VCaP (cell line): ENCODE data around the gene RERE.

Experiments
- H3K27ac ChIP-seq: fragments of 450-650 bp; 2 replicates; pipeline ENCODE4 v1.5.1; 2017
- TF ChIP-seq, protein P1 (sequence below): fragments of 450-650 bp; conservative IDR thresholded peaks from 2 replicates; pipeline ENCODE4 v1.5.1; 2017; ENCODE audit warnings: mild to moderate bottlenecking, moderate library complexity

Gene RERE

DNA sequence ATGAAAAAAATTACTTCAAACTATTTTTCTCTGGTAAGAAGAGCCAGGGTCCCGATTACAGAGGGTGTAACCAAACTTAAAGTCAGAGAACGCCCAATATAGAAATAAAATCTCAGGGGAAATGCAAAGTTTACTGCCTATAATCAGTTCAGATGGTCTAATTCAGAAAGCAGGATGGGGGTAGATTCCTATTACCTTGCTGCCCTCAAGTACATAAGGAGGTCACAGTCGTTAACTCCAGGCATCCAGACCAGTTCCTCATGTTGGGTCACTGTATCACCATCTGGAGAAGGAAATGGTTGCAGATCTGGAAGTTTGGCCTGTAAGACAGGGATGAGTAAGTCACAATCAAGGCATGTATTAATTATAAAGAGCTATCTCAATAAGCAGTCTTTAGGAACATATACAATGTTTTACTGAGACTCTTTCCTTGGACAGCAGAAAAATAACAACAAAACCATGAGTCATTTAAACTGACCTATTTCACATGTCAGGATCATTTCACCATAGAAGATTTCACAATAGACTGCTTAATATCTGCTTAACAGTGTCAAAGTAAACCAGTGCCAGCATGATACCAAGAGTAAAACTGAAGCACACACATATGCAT is 320.1 kb downstream of the RERE start:
- TF ChIP-seq, protein P1, sequence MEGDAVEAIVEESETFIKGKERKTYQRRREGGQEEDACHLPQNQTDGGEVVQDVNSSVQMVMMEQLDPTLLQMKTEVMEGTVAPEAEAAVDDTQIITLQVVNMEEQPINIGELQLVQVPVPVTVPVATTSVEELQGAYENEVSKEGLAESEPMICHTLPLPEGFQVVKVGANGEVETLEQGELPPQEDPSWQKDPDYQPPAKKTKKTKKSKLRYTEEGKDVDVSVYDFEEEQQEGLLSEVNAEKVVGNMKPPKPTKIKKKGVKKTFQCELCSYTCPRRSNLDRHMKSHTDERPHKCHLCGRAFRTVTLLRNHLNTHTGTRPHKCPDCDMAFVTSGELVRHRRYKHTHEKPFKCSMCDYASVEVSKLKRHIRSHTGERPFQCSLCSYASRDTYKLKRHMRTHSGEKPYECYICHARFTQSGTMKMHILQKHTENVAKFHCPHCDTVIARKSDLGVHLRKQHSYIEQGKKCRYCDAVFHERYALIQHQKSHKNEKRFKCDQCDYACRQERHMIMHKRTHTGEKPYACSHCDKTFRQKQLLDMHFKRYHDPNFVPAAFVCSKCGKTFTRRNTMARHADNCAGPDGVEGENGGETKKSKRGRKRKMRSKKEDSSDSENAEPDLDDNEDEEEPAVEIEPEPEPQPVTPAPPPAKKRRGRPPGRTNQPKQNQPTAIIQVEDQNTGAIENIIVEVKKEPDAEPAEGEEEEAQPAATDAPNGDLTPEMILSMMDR = no peak
- H3K27ac ChIP-seq = no peak overlapping the region

DNA sequence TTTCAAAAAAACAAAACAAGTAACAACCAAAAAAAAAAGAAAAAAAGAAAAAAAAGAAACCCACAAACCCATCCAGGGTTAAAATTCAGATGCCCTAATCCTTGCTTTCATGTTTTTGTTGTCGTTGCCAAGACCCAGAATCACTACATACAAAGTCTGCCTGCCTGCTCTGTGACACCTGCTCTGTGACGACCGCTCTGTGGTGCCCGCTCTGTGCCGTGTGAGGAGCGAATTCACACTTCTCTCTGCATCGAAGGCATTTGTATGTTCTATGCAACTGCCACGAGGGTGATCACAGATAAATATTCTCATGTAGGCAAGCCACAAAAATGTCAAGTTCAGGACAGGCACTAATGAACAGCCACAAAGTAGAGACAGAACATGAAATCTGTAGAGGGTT is 321.0 kb downstream of the RERE start:
- TF ChIP-seq, protein P1 = no peak

DNA sequence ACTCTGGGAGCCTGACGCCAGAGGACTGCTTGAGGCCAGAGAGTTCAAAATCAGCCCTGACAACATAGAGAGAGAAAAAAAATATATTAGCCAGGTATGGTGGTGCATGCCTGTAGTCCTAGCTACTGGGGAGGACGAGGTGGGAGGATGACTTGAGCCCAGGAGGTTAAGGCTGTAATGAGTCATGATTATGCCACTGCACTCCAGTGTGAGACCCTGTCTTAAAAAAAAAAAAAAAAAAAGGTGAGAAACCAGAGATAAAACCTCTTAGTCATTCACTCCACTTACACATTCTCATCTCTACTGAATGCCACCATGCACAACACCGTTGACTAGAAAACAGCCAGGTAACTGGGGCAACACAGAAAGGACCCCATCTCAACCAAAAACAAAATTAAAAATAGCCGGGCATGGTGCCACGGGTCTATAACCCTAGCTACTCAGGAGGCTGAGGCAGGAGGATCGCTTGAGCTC is 321.5 kb downstream of the RERE start:
- H3K27ac ChIP-seq = no peak overlapping the region

More for the DNA sequence above, 321.0 kb downstream of the RERE start:
- H3K27ac ChIP-seq = no peak overlapping the region

DNA sequence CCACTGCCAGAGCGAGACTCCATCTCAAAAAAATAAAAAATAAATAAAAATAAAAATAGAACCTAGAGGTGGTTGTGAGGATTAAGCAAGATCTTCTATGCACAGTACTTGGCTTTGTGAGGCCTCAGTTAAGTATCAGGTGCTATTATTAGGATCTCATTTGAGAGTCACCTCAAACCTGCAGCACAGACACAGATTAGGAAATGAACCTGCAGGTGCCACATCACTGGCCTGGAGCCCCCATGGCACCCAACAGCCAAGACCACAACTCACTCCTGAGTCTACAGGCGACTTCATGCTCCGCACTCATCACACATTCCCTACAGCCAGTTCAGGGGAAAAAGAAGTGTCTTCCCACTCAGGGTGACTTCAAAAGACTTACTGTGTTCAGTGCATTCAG is 322.8 kb downstream of the RERE start:
- TF ChIP-seq, protein P1 = no peak
- H3K27ac ChIP-seq = no peak overlapping the region

More for the DNA sequence above, 321.5 kb downstream of the RERE start:
- TF ChIP-seq, protein P1 = no peak

DNA sequence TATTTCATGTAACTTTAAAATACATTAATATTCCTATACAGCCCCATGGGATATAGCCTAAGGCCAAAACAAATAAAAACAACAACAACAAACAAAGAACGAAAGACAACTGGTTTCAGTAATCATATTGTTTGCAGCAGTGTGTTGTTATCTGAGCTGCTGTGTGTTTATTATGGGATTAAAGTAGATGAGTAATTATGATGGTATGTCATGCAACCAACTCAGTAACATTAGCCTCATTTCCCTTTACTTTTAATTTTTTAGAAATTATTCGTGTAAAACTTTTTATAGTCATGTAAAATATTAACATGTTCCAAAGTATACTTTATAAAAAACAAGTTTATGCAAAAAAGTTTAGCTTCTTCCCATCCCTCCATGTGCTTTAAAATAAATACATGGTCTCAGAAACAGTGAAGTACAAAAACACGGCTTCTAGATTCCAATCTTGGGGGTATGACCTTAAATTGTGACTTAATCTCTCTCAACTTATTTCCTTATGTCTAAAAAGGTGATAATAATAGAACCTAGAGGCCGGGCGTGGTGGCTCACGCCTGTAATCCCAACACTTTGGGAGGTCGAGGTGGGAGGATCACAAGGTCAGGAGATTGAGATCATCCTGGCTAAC is 323.4 kb downstream of the RERE start:
- no peak overlapping the region for H3K27ac ChIP-seq
- TF ChIP-seq, protein P1 = no peak

DNA sequence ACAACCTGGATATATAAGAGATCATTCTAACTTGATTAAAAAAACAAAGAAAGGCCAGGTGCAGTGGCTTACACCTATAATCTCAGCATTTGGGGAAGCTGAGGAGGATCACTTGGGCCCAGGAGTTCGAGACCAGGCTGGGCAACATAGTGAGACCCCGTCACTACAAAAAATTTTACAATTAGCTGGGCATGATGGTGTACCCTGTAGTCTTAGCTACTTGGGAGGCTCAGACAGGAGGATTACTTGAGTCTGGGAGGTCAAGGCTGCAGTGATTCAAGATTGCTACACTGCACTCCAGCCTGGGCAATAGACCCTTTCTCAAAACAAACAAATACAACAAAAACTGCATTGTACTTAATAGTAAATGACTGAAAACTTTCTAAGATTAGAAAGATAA is 330.2 kb downstream of the RERE start:
- TF ChIP-seq, protein P1 = no peak
- peak overlapping the region; percentile 78 for H3K27ac ChIP-seq

DNA sequence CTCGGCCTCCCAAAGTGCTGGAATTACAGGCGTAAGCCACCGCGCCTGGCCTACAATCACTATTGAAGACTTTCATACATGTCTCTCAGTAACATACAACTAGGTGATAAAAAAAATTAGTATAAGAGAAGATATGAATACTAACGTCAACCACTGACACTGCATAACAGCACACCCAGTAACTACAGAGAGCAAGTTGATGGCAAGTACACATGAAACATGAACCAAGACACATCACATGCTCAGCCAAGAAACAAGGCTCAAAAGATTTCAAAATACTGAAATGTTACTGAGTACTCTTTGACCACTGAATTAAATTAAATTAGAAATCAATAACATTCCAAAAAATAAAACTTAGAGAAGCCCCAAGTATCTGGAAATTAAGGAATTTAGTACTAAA is 331.4 kb downstream of the RERE start:
- TF ChIP-seq, protein P1 = no peak
- H3K27ac ChIP-seq = no peak overlapping the region
